Right atrium auricular region (tissue), 2 donors: Measurements from ENCODE around the gene CCDC158. TPM values are rescaled to one million over a fixed set of nuclear protein-coding genes. Genes with fewer than 3 reads are reported as not detected.

Source experiments
- DNase-seq: peaks from one replicate; pipeline ENCODE4 v3.0.0-alpha.2; 2019; ENCODE audit warnings: low spot score
- H3K27ac ChIP-seq, 2 donors: fragments of 200-600 bp; sonication (generic); 1 replicate in 1 of 2; 2 replicates in 1 of 2; pipeline ENCODE4 v1.5.1; 2016 to 2019
- H3K27me3 ChIP-seq, 2 donors: fragments of 200-600 bp; sonication (generic); one replicate each; pipeline versions ENCODE4 v1.5.1 to v1.6.0; 2017 to 2019
- H3K36me3 ChIP-seq: fragments of 200-600 bp; sonication (generic); one replicate; pipeline ENCODE4 v1.5.1; 2016
- H3K4me1 ChIP-seq, 2 donors: fragments of 200-600 bp; sonication (generic); one replicate each; pipeline versions ENCODE4 v1.5.1 to v1.6.0; 2017 to 2019
- H3K4me3 ChIP-seq, 2 donors: fragments of 200-600 bp; sonication (generic); 1 replicate in 1 of 2; 2 replicates in 1 of 2; pipeline ENCODE4 v1.5.1; 2017 to 2019; ENCODE audit warnings: mild to moderate bottlenecking in 1 of 2, moderate library complexity in 1 of 2
- H3K9me3 ChIP-seq, 2 donors: fragments of 200-600 bp; sonication (generic); one replicate each; pipeline ENCODE4 v1.5.1; 2019
- total RNA-seq, 2 donors: library from RNA; depleted of rRNA; stranded (reverse); fragments of >200 nt; gene quantifications; one replicate each; pipeline ENCODE4 v1.1.0, GENCODE V29; 2016
- TF ChIP-seq, protein P1 (sequence below), 2 donors: fragments of 200-600 bp; sonication (generic); IDR thresholded peaks; one replicate each; pipeline ENCODE4 v1.5.1; 2019; ENCODE audit warnings: antibody characterized with exemption in 2 of 2

Gene CCDC158
- total RNA-seq, 2 donors from 2014 or later: 0.19 to 0.79 TPM

- Histone ChIP-seq H3K36me3 (no peaks in the 10 kb centered on the region), H3K4me1 (no peaks in the 10 kb centered on the region), H3K9me3 (peaks cover 0 to 5% of the 10 kb centered on the region in 2 donors), H3K27ac (no peak overlapping the region), H3K4me3 (no peak overlapping the region), H3K27me3 (no peaks in the 10 kb centered on the region)
- no peak for DNase-seq
- TF ChIP-seq, protein P1, sequence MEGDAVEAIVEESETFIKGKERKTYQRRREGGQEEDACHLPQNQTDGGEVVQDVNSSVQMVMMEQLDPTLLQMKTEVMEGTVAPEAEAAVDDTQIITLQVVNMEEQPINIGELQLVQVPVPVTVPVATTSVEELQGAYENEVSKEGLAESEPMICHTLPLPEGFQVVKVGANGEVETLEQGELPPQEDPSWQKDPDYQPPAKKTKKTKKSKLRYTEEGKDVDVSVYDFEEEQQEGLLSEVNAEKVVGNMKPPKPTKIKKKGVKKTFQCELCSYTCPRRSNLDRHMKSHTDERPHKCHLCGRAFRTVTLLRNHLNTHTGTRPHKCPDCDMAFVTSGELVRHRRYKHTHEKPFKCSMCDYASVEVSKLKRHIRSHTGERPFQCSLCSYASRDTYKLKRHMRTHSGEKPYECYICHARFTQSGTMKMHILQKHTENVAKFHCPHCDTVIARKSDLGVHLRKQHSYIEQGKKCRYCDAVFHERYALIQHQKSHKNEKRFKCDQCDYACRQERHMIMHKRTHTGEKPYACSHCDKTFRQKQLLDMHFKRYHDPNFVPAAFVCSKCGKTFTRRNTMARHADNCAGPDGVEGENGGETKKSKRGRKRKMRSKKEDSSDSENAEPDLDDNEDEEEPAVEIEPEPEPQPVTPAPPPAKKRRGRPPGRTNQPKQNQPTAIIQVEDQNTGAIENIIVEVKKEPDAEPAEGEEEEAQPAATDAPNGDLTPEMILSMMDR (IDR thresholded peaks at IDR 0.05): no peak
Observed at GRCh38 chr4:76384052-76384451, 36.9 kb downstream of the CCDC158 start.

DNA sequence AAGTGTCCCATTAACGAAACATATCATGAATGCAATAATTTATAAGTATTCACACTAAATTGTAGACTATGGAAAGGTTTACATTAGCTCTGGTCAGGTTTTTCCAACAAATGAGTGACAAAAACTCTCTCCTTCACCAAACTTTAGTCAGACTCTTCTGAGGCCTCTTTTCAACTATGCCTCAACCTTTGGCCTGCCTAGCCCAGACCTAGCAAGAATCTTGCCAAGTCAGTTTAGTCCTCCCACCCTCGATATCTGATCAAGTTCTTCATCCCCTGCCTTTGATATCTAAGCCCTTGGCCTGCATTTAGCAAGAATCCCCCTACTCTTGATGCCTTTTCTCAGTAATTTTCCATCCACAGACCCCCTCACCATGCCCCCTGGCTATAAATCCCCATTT lies 37.9 kb downstream of the CCDC158 start:
- TF ChIP-seq, protein P1 (IDR thresholded peaks at IDR 0.05): no peak
- H3K27me3 ChIP-seq: no peaks in the 10 kb centered on the region
- no peak overlapping the region for H3K4me3 ChIP-seq
- no peak for DNase-seq
- H3K9me3 ChIP-seq: no peaks in the 10 kb centered on the region
- H3K36me3 ChIP-seq: no peaks in the 10 kb centered on the region
- no peaks in the 10 kb centered on the region for H3K4me1 ChIP-seq
- H3K27ac ChIP-seq: no peak overlapping the region

GRCh38 chr4:76381986-76382385 lies 39.0 kb downstream of the CCDC158 start:
- DNase-seq: no peak
- no peaks in the 10 kb centered on the region for H3K27me3 ChIP-seq
- H3K36me3 ChIP-seq: no peaks in the 10 kb centered on the region
- no peaks in the 10 kb centered on the region for H3K9me3 ChIP-seq
- no peak overlapping the region for H3K27ac ChIP-seq
- H3K4me1 ChIP-seq: no peaks in the 10 kb centered on the region
- H3K4me3 ChIP-seq: no peak overlapping the region
- TF ChIP-seq, protein P1 (IDR thresholded peaks at IDR 0.05): no peak

DNA sequence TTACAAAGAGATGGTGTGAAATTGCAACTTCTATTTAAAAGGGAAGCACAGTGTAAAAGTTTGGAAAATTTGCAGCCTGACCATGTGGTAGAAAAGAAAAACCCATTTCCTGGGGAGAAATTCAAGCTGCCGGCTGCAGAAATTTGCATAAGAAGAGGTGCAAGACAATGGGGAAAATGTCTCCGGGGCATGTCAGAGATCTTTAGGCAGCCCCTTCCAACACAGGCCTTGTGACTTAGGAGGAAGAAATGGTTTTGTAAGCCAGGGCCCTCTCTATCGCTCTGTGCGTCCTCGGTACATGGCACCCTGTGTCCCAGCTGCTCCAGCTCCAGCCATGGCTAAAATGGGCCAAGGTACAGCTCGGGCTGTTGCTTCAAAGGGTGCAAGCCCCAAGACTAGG lies 40.4 kb downstream of the CCDC158 start:
- Histone ChIP-seq H3K4me3 (no peak overlapping the region), H3K27me3 (no peaks in the 10 kb centered on the region), H3K27ac (no peak overlapping the region), H3K36me3 (no peaks in the 10 kb centered on the region), H3K9me3 (no peaks in the 10 kb centered on the region), H3K4me1 (no peaks in the 10 kb centered on the region)
- no peak for DNase-seq
- TF ChIP-seq, protein P1 (IDR thresholded peaks at IDR 0.05): no peak

DNA sequence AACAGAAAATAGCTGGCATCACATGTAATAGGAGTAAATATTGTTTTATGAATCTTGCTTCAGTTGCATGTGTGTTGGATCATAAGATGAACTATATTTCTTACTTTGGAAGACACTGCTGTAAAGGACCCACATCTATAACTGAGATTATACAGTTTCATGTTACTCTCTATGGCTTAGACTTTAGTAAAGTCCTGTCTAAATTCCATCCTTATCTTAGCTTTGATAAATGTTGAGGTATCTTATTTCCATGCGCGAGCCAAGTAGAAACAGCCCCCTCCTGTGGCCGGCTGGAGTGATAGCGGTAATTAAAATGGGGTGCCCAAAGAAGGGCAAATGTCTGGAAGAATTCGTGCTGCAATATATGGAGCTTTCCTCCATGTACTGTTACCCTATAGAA lies 43.0 kb downstream of the CCDC158 start:
- no peaks in the 10 kb centered on the region for H3K4me1 ChIP-seq
- no peak for DNase-seq
- H3K27ac ChIP-seq: no peak overlapping the region
- TF ChIP-seq, protein P1 (IDR thresholded peaks at IDR 0.05): peak in 1 of 2 donors; percentile 56
- no peaks in the 10 kb centered on the region for H3K36me3 ChIP-seq
- H3K27me3 ChIP-seq: no peaks in the 10 kb centered on the region
- H3K9me3 ChIP-seq: no peaks in the 10 kb centered on the region
- H3K4me3 ChIP-seq: no peak overlapping the region

DNA sequence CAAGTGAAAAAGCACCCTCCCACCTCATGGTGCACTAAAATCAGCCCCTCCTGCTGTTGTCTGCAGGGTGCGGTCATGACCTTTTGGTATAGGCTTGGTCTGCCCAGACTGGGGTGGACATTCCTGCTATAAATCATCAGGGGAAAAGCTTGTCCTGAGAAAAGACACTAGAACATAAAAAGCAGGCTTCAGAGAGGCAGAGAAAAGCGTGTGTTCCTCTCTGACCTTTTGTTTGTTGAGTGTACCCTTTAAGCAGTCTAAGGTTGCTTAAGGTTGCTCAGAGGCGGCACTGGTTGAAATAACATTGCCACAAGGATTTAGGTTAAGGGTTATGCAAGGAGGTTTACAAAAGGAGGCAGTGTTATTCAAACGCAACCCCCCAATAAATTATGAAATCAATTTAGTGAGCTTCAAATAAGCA lies 43.5 kb downstream of the CCDC158 start:
- TF ChIP-seq, protein P1 (IDR thresholded peaks at IDR 0.05): no peak
- no peaks in the 10 kb centered on the region for H3K9me3 ChIP-seq
- no peak for DNase-seq
- H3K4me3 ChIP-seq: no peak overlapping the region
- no peaks in the 10 kb centered on the region for H3K36me3 ChIP-seq
- no peaks in the 10 kb centered on the region for H3K27me3 ChIP-seq
- no peaks in the 10 kb centered on the region for H3K4me1 ChIP-seq
- no peak overlapping the region for H3K27ac ChIP-seq
